MM.1S (cell line): ENCODE results near the gene CDC40.
"Not testable (repeated sequence)": the region's sequence is repeated elsewhere in the genome, so short reads cannot be mapped to it uniquely, and the experiment has no call there.

Experiments
- DNase-seq: peaks from one replicate; pipeline ENCODE4 v3.0.0-alpha.2; 2015
- H2AFZ ChIP-seq: fragments of 300-600 bp; sonication (generic); 2 replicates; pipeline ENCODE4 v1.6.0; 2016; ENCODE audit warnings: antibody characterized with exemption, low read length
- H3F3A ChIP-seq: fragments of 300-600 bp; sonication (generic); 2 replicates; pipeline ENCODE4 v1.6.1; 2016; ENCODE audit warnings: mild to moderate bottlenecking, antibody characterized with exemption, low read length, moderate library complexity, mixed read lengths; ENCODE audit not compliant: insufficient read depth
- H3K27ac ChIP-seq: fragments of 300-600 bp; sonication (generic); 2 replicates; pipeline ENCODE4 v1.5.1; 2016; ENCODE audit warnings: mild to moderate bottlenecking, low read length
- H3K27me3 ChIP-seq: fragments of 300-600 bp; sonication (generic); replicated peaks from 2 replicates; pipeline ENCODE4 v1.6.0; 2016; ENCODE audit warnings: low read length; ENCODE audit not compliant: insufficient read depth
- H3K36me3 ChIP-seq: fragments of 300-600 bp; sonication (generic); replicated peaks from 2 replicates; pipeline ENCODE4 v1.6.1; 2016; ENCODE audit warnings: mild to moderate bottlenecking, low read length, mixed read lengths; ENCODE audit not compliant: insufficient read depth
- H3K4me1 ChIP-seq: fragments of 300-600 bp; sonication (generic); 2 replicates; pipeline ENCODE4 v1.6.1; 2016; ENCODE audit warnings: low read length, mixed read lengths
- H3K4me2 ChIP-seq: fragments of 300-600 bp; sonication (generic); 2 replicates; pipeline ENCODE4 v1.6.0; 2016; ENCODE audit warnings: low read depth, low read length
- H3K4me3 ChIP-seq: fragments of 300-600 bp; sonication (generic); 2 replicates; pipeline ENCODE4 v1.5.1; 2016; ENCODE audit warnings: low read length, mixed read lengths
- H3K79me2 ChIP-seq: fragments of 300-600 bp; sonication (generic); 2 replicates; pipeline ENCODE4 v1.6.1; 2016; ENCODE audit warnings: mixed run types, low read length, mixed read lengths
- H3K9ac ChIP-seq: fragments of 300-600 bp; sonication (generic); 2 replicates; pipeline ENCODE4 v1.6.1; 2016; ENCODE audit warnings: low read length, mixed read lengths
- H3K9me2 ChIP-seq: fragments of 300-600 bp; sonication (generic); replicated peaks from 2 replicates; pipeline ENCODE4 v1.6.1; 2016; ENCODE audit warnings: mild to moderate bottlenecking, low read length, mixed read lengths; ENCODE audit not compliant: insufficient read depth
- H3K9me3 ChIP-seq: fragments of 300-600 bp; sonication (generic); replicated peaks from 2 replicates; pipeline ENCODE4 v1.6.1; 2016; ENCODE audit warnings: mild to moderate bottlenecking, low read length, mixed read lengths; ENCODE audit not compliant: insufficient read depth
- H4K20me1 ChIP-seq: fragments of 300-600 bp; sonication (generic); 2 replicates; pipeline ENCODE4 v1.6.1; 2016; ENCODE audit warnings: mild to moderate bottlenecking, low read length, moderate library complexity, mixed read lengths; ENCODE audit not compliant: insufficient read depth
- CTCF ChIP-seq: fragments of 300-600 bp; sonication (generic); IDR thresholded peaks from 2 replicates; pipeline ENCODE4 v1.5.1; 2016; ENCODE audit warnings: antibody characterized with exemption, low read length, mixed read lengths
- EZH2 ChIP-seq: fragments of 300-600 bp; sonication (generic); optimal IDR thresholded peaks from 2 replicates; pipeline ENCODE3; 2017; ENCODE audit warnings: low read depth, mild to moderate bottlenecking, antibody characterized with exemption, low read length, mixed read lengths
- EZH2phosphoT487 ChIP-seq: fragments of 300-600 bp; sonication (generic); IDR thresholded peaks from 2 replicates; pipeline ENCODE4 v1.6.1; 2018; ENCODE audit warnings: antibody characterized with exemption, low read length

Gene CDC40

GRCh38 chr6:110271732-110272022 is 91.5 kb downstream of the CDC40 start:
- Histone ChIP-seq H3K79me2 (no peaks in the 10 kb centered on the region), H3K4me2 (no peak overlapping the region), H3K9ac (no peak overlapping the region), H3K27ac (no peak overlapping the region), H3F3A (no peaks in the 10 kb centered on the region), H3K4me3 (no peak overlapping the region), H2AFZ (no peak overlapping the region), H3K36me3 (no peaks in the 10 kb centered on the region), H3K9me2 (no peaks in the 10 kb centered on the region), H4K20me1 (no peaks in the 10 kb centered on the region), H3K4me1 (no peaks in the 10 kb centered on the region), H3K27me3 (no peaks in the 10 kb centered on the region), H3K9me3 (no peaks in the 10 kb centered on the region)
- no peak for TF ChIP-seq EZH2
- no peak for TF ChIP-seq EZH2phosphoT487
- no peak for TF ChIP-seq CTCF
- DNase-seq, result no peak

- H2AFZ ChIP-seq, H4K20me1 ChIP-seq, H3K4me3 ChIP-seq, H3K27ac ChIP-seq, H3K36me3 ChIP-seq, H3F3A ChIP-seq, H3K9me2 ChIP-seq, H3K4me1 ChIP-seq, H3K9me3 ChIP-seq, DNase-seq, H3K9ac ChIP-seq, H3K79me2 ChIP-seq, H3K27me3 ChIP-seq, H3K4me2 ChIP-seq: not testable (repeated sequence)
These were observed 92.6 kb downstream of the CDC40 start for GRCh38 chr6:110272781-110273180.

GRCh38 chr6:110277100-110277665 is 97.0 kb downstream of the CDC40 start:
- Histone ChIP-seq H3F3A (no peaks in the 10 kb centered on the region), H3K4me3 (no peak overlapping the region), H3K9me2 (no peaks in the 10 kb centered on the region), H2AFZ (no peak overlapping the region), H3K27ac (no peak overlapping the region), H3K79me2 (no peaks in the 10 kb centered on the region), H3K9me3 (no peaks in the 10 kb centered on the region), H3K4me2 (no peak overlapping the region), H3K27me3 (no peaks in the 10 kb centered on the region), H3K9ac (no peak overlapping the region), H4K20me1 (no peaks in the 10 kb centered on the region), H3K36me3 (no peaks in the 10 kb centered on the region), H3K4me1 (no peaks in the 10 kb centered on the region)
- DNase-seq, result no peak
- TF ChIP-seq CTCF (no peak), EZH2 (no peak), EZH2phosphoT487 (no peak)
